OCI-LY3 (cell line): Measurements from ENCODE around the gene ZCCHC9.
"Not testable (repeated sequence)": the region's sequence is repeated elsewhere in the genome, so short reads cannot be mapped to it uniquely, and the experiment has no call there.

ENCODE experiments used
- H2AFZ ChIP-seq: fragments of 200-600, 300-600 bp; shearing (Covaris generic); 2 replicates; pipeline ENCODE4 v1.6.0; 2014; ENCODE audit warnings: antibody characterized with exemption, low read depth, low read length
- H3K27ac ChIP-seq: fragments of 200-600, 300-600 bp; sonication (generic); 2 replicates; pipeline ENCODE4 v1.5.1; 2014; ENCODE audit warnings: mild to moderate bottlenecking, low read length, moderate library complexity, mixed read lengths
- H3K27me3 ChIP-seq: fragments of 200-600, 300-600 bp; sonication (generic); 2 replicates; pipeline ENCODE4 v1.6.1; 2014; ENCODE audit warnings: low read depth, low read length, mixed read lengths
- H3K36me3 ChIP-seq: fragments of 200-600, 300-600 bp; sonication (generic); replicated peaks from 2 replicates; pipeline ENCODE3; 2014; ENCODE audit warnings: low read depth, low read length, mixed read lengths
- H3K4me1 ChIP-seq: fragments of 300-600, 200-600 bp; sonication (generic); 2 replicates; pipeline ENCODE4 v1.6.1; 2014; ENCODE audit warnings: low read length, mixed read lengths
- H3K4me2 ChIP-seq: fragments of 200-600, 300-600 bp; sonication (generic); 2 replicates; pipeline ENCODE4 v1.6.1; 2014; ENCODE audit warnings: low read length, mixed read lengths
- H3K4me3 ChIP-seq: fragments of 300-600, 200-600 bp; sonication (generic); 2 replicates; pipeline ENCODE4 v1.5.1; 2014; ENCODE audit warnings: antibody characterized with exemption, mild to moderate bottlenecking, low read length, moderate library complexity
- H3K79me2 ChIP-seq: fragments of 300-600, 200-600 bp; shearing (Covaris generic); 2 replicates; pipeline ENCODE4 v1.6.1; 2014; ENCODE audit warnings: mild to moderate bottlenecking, low read length, mixed read lengths
- H3K9ac ChIP-seq: fragments of 300-600, 200-600 bp; shearing (Covaris generic); 2 replicates; pipeline ENCODE4 v1.6.0; 2014; ENCODE audit warnings: mild to moderate bottlenecking, low read length, moderate library complexity
- H3K9me3 ChIP-seq: fragments of 200-600, 300-600 bp; shearing (Covaris generic); 2 replicates; pipeline ENCODE4 v1.6.1; 2014; ENCODE audit warnings: low read length, mixed read lengths; ENCODE audit not compliant: insufficient read depth
- H4K20me1 ChIP-seq: fragments of 200-600, 300-600 bp; sonication (generic); 2 replicates; pipeline ENCODE4 v1.6.1; 2016; ENCODE audit warnings: low read length, mixed read lengths; ENCODE audit not compliant: insufficient read depth
- CTCF ChIP-seq: fragments of 200-600, 300-600 bp; sonication (generic); IDR thresholded peaks from 2 replicates; pipeline ENCODE4 v1.5.1; 2014; ENCODE audit warnings: antibody characterized with exemption, low read length, low read depth
- EZH2phosphoT487 ChIP-seq: fragments of 200-600 bp; shearing (Covaris generic); IDR thresholded peaks from 2 replicates; pipeline ENCODE4 v1.6.1; 2018; ENCODE audit warnings: antibody characterized with exemption, mixed run types, low read depth

The ZCCHC9 gene

DNA sequence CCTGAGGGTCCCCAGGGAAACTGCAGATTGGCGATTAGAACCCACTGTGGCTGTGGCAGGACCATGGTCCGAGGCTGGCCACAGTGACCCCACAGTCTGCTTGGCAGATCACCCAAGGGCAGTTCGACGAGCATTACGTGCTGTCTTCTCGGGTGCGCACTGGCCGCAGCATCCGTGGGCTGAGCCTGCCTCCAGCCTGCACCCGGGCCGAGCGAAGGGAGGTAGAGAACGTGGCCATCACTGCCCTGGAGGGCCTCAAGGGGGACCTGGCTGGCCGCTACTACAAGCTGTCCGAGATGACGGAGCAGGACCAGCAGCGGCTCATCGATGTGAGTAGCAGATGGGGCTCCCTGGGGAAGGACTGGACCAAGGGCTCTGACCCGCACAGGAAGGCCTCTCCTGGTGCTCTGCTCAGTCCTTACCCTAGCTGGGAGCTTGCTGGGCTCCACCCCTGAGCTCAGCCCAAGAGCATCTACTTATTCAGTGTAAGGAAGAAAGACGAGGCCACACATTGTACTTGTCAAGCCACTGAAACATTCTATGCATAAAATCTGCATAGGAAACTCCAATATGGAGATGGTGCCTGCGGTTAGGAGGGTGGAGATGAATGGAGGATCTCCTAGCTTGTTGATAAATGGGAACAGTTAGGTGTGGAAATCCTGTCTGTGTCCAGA lies 46.4 kb upstream of the ZCCHC9 start:
- no peaks in the 10 kb centered on the region for H3K9me3 ChIP-seq
- no peaks in the 10 kb centered on the region for H3K79me2 ChIP-seq
- no peaks in the 10 kb centered on the region for H3K27me3 ChIP-seq
- H3K27ac ChIP-seq: no peak overlapping the region
- H3K4me3 ChIP-seq: no peak overlapping the region
- H3K4me1 ChIP-seq: peaks cover 18% of the 10 kb centered on the region
- no peak overlapping the region for H2AFZ ChIP-seq
- H3K9ac ChIP-seq: no peak overlapping the region
- H3K36me3 ChIP-seq: no peaks in the 10 kb centered on the region
- no peaks in the 10 kb centered on the region for H4K20me1 ChIP-seq
- TF ChIP-seq CTCF (no peak), EZH2phosphoT487 (no peak)
- H3K4me2 ChIP-seq: no peak overlapping the region

GRCh38 chr5:81256766-81257165 lies 44.6 kb upstream of the ZCCHC9 start:
- H2AFZ ChIP-seq: no peak overlapping the region

DNA sequence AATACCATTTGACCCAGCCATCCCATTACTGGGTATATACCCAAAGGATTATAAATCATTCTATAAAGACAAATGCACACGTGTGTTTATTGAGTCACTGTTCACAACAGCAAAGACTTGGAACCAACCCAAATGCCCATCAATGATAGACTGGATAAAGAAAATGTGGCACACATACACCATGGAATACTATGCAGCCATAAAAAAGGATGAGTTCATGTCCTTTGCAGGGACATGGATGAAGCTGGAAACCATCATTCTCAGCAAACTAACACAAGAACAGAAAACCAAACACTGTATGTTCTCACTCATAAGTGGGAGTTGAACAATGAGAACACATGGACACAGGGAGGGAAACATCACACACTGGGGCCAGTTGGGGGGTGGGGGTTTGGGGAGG lies 38.6 kb upstream of the ZCCHC9 start:
- H3K9me3 ChIP-seq, H3K4me3 ChIP-seq, H3K27ac ChIP-seq, H3K27me3 ChIP-seq, H3K79me2 ChIP-seq, H4K20me1 ChIP-seq, H3K36me3 ChIP-seq, H3K4me1 ChIP-seq, H3K4me2 ChIP-seq, H3K9ac ChIP-seq, H2AFZ ChIP-seq: not testable (repeated sequence)

More at GRCh38 chr5:81256766-81257165, 44.6 kb upstream of the ZCCHC9 start:
- H3K79me2 ChIP-seq: no peaks in the 10 kb centered on the region
- TF ChIP-seq CTCF (no peak), EZH2phosphoT487 (no peak)
- H3K4me3 ChIP-seq: no peak overlapping the region
- H4K20me1 ChIP-seq: no peaks in the 10 kb centered on the region
- no peaks in the 10 kb centered on the region for H3K27me3 ChIP-seq
- no peaks in the 10 kb centered on the region for H3K36me3 ChIP-seq
- no peaks in the 10 kb centered on the region for H3K9me3 ChIP-seq
- H3K4me2 ChIP-seq: no peak overlapping the region
- peaks cover 18% of the 10 kb centered on the region for H3K4me1 ChIP-seq
- no peak overlapping the region for H3K27ac ChIP-seq
- H3K9ac ChIP-seq: no peak overlapping the region

- Histone ChIP-seq H3K27ac (no peak overlapping the region), H3K36me3 (no peaks in the 10 kb centered on the region), H3K9me3 (no peaks in the 10 kb centered on the region), H3K4me3 (no peak overlapping the region), H2AFZ (no peak overlapping the region), H3K79me2 (no peaks in the 10 kb centered on the region), H3K27me3 (no peaks in the 10 kb centered on the region), H4K20me1 (no peaks in the 10 kb centered on the region), H3K4me1 (no peaks in the 10 kb centered on the region; the same call in 1 of the 2 replicates), H3K4me2 (no peak overlapping the region), H3K9ac (no peak overlapping the region)
- TF ChIP-seq EZH2phosphoT487 (no peak), CTCF (no peak)
Measured at GRCh38 chr5:81265101-81265500, 36.3 kb upstream of the ZCCHC9 start.
